K562 (cell line): ENCODE results near the gene COL8A2. TPM values are rescaled to one million over a fixed set of nuclear protein-coding genes. Genes with fewer than 3 reads are reported as not detected.

Source experiments
- ASH1L ChIP-seq: fragments of 450-650 bp; IDR thresholded peaks from 2 replicates; pipeline ENCODE4 v1.6.1; 2018; ENCODE audit warnings: borderline replicate concordance, mild to moderate bottlenecking, low read depth; ENCODE audit not compliant: partially characterized antibody
- CREB1 ChIP-seq, 2 experiments: sonication (generic) in 1 of 2; formaldehyde crosslinking in 1 of 2; IDR thresholded peaks; 2 replicates each; pipeline versions ENCODE4 v1.6.1 to v1.8.0; 2012 to 2022; ENCODE audit warnings: inconsistent platforms in 1 of 2, mild to moderate bottlenecking in 1 of 2, missing genetic modification reagents in 1 of 2, moderate library complexity in 1 of 2
- CSDE1 ChIP-seq, 2 experiments: fragments of 450-650 bp; IDR thresholded peaks; 2 replicates each; pipeline ENCODE4 v1.6.1; 2016; ENCODE audit warnings: mild to moderate bottlenecking in 1 of 2
- CTBP1 ChIP-seq: fragments of 450-650 bp; IDR thresholded peaks from 2 replicates; pipeline ENCODE4 v1.6.1; 2016; ENCODE audit warnings: borderline replicate concordance
- EHMT2 ChIP-seq: fragments of 450-650 bp; IDR thresholded peaks from 2 replicates; pipeline ENCODE4 v1.6.1; 2018; ENCODE audit warnings: antibody characterized with exemption
- MEF2A ChIP-seq: IDR thresholded peaks from 2 replicates; pipeline ENCODE4 v1.6.1; 2011; ENCODE audit warnings: low read depth, mild to moderate bottlenecking, low read length, moderate library complexity; ENCODE audit not compliant: control insufficient read depth
- NEUROD1 ChIP-seq: fragments of 150-350 bp; IDR thresholded peaks from 2 replicates; pipeline ENCODE4 v1.6.1; 2014; ENCODE audit warnings: borderline replicate concordance, low read length, low read depth; ENCODE audit not compliant: partially characterized antibody
- NFIX ChIP-seq: fragments of 250-450 bp; sonication (Bioruptor Pico); IDR thresholded peaks from 2 replicates; pipeline ENCODE4 v1.4.0; 2020; ENCODE audit warnings: low read depth, mild to moderate bottlenecking, moderate library complexity
- RFX5 ChIP-seq: IDR thresholded peaks from 2 replicates; pipeline ENCODE4 v1.6.1; 2011; ENCODE audit warnings: low read depth, mild to moderate bottlenecking, improper control_type of control experiment, low read length
- SNAPC5 ChIP-seq: fragments of 250-450 bp; sonication (Bioruptor Pico); IDR thresholded peaks from 2 replicates; pipeline ENCODE4 v1.8.0; 2021; ENCODE audit warnings: moderate library complexity, mild to moderate bottlenecking, inconsistent platforms
- SP1 ChIP-seq: sonication (generic); formaldehyde crosslinking; IDR thresholded peaks from 2 replicates; pipeline ENCODE4 v1.8.1; 2022; ENCODE audit warnings: mild to moderate bottlenecking, missing genetic modification reagents
- SRSF3 ChIP-seq: fragments of 200-400 bp; formaldehyde crosslinking; IDR thresholded peaks from 2 replicates; pipeline ENCODE4 v1.6.1; 2016; ENCODE audit warnings: mild to moderate bottlenecking, low read length, moderate library complexity; ENCODE audit not compliant: insufficient read depth
- STAG1 ChIP-seq: sonication (generic); formaldehyde crosslinking; IDR thresholded peaks from 2 replicates; pipeline ENCODE4 v1.5.0; 2020; ENCODE audit warnings: missing genetic modification reagents, borderline replicate concordance
- TAF15 ChIP-seq: fragments of 200-400 bp; formaldehyde crosslinking; IDR thresholded peaks from 2 replicates; pipeline ENCODE4 v1.6.1; 2017; ENCODE audit warnings: mild to moderate bottlenecking, low read depth, low read length, moderate library complexity
- ZNF174 ChIP-seq: fragments of 250-450 bp; sonication (Bioruptor Pico); IDR thresholded peaks from 2 replicates; pipeline ENCODE4 v1.4.0; 2020; ENCODE audit warnings: mild to moderate bottlenecking
- ZNF23 ChIP-seq: fragments of 250-450 bp; sonication (Bioruptor Pico); IDR thresholded peaks from 2 replicates; pipeline ENCODE4 v1.4.0; 2020; ENCODE audit warnings: mild to moderate bottlenecking
- ZNF311 ChIP-seq: fragments of 250-450 bp; sonication (Bioruptor Pico); IDR thresholded peaks from 2 replicates; pipeline ENCODE4 v1.4.0; 2020; ENCODE audit warnings: mild to moderate bottlenecking, moderate library complexity
- ZNF76 ChIP-seq: fragments of 250-450 bp; sonication (Bioruptor Pico); IDR thresholded peaks from 2 replicates; pipeline ENCODE4 v1.4.0; 2020; ENCODE audit warnings: mild to moderate bottlenecking, moderate library complexity, borderline replicate concordance
- polyA plus RNA-seq, 8 experiments: library from polyadenylated mRNA; depleted of rRNA in 4 of 8; stranded (reverse) in 5 of 8; unstranded in 3 of 8; fragments of >200 nt; fragmentation: Nextera tagmentation in 2 of 8; fragmentation: Illumina TruSeq in 1 of 8; extraction: Ambion mirVana in 2 of 8; extraction: Trizol in 1 of 8; gene quantifications; 2 replicates each; pipeline versions ENCODE4 v1.2.1 to v1.2.3, GENCODE V29; 2011 to 2014; ENCODE audit warnings: inconsistent platforms in 1 of 8, missing spikeins in 1 of 8
- total RNA-seq, 7 experiments: library from RNA; depleted of rRNA in 6 of 7; stranded (reverse); fragments of >200 nt in 6 of 7; fragmentation: Illumina TruSeq in 2 of 7; extraction: Trizol in 2 of 7; gene quantifications; 2 replicates each; pipeline versions ENCODE4 v1.2.1 to v1.2.3, GENCODE V29; 2011 to 2021; ENCODE audit warnings: low replicate concordance in 1 of 7
- TF ChIP-seq, protein P1 (sequence below): fragments of 450-650 bp; IDR thresholded peaks from 2 replicates; pipeline ENCODE4 v1.6.1; 2018; ENCODE audit warnings: mild to moderate bottlenecking, low read depth; ENCODE audit not compliant: partially characterized antibody
- TF ChIP-seq, protein P2 (sequence below): fragments of 200-400 bp; formaldehyde crosslinking; IDR thresholded peaks from 2 replicates; pipeline ENCODE4 v1.6.1; 2017; ENCODE audit warnings: mild to moderate bottlenecking, low read depth, low read length, moderate library complexity

COL8A2 gene
- total and polyA plus RNA-seq, 9 of the 15 experiments (the other 6 are each of a cell fraction or from before 2014, with no cell fraction given), result 0.03 to 0.14 (median 0.04) TPM; not detected in 5

DNA sequence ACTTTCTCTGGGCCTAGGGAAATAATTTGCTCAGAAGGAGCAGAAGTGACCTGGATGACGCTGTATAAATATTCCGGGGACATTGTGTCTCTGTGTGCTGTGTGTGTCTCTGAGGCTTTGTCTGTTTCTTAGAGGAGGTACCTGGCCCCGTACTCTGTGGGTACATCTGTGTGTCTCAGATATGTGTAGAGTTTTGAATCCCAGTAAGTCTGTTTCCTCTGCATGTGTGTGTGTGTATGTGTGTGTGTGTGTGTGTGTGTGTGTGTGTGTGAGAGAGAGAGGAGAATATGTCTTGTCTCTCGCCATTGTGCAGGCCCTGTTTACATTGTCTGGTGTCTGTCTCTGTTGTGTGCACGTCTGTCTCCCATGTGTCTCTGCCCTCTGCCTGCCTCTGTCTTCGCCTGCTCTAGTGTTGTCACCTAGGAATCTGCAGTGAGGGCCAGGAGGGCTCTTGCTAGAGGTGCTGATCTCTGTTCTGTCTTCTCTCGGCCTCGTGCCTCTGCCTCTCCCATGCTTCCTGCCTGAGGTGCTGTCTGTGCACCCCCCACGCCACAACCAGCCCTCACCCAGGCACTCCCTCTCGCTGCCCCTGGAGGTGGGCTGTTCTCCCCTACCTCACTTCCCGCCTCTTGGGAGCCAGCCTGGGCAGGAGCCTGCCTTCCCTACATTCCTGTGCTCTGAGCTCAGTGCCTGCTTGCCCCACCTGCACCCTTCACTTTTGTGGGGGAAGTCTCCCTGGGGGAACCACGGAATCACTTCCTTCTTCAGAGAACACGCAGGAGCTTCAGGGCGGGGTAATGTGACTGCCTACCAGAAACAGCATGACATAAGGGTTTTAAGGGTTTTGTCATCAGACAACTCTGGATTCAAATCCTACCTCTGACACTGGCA is 36.9 kb upstream of the COL8A2 start (continued):
- TF ChIP-seq ZNF174, result no peak
- TF ChIP-seq MEF2A, result no peak
- TF ChIP-seq ZNF76 (CRISPR knock-in tag), result no peak
- no peak for TF ChIP-seq RFX5
- no peak for TF ChIP-seq NFIX
- no peak for TF ChIP-seq ZNF23 (CRISPR knock-in tag)
- TF ChIP-seq EHMT2, result no peak
- no peak for TF ChIP-seq TAF15
- TF ChIP-seq SRSF3, result no peak
- TF ChIP-seq, protein P1, sequence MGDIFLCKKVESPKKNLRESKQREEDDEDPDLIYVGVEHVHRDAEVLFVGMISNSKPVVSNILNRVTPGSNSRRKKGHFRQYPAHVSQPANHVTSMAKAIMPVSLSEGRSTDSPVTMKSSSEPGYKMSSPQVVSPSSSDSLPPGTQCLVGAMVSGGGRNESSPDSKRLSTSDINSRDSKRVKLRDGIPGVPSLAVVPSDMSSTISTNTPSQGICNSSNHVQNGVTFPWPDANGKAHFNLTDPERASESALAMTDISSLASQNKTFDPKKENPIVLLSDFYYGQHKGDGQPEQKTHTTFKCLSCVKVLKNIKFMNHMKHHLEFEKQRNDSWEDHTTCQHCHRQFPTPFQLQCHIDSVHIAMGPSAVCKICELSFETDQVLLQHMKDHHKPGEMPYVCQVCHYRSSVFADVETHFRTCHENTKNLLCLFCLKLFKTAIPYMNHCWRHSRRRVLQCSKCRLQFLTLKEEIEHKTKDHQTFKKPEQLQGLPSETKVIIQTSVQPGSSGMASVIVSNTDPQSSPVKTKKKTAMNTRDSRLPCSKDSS, result no peak
- TF ChIP-seq SP1, result no peak; the same call in 1 of the 2 replicates
- TF ChIP-seq, protein P2, sequence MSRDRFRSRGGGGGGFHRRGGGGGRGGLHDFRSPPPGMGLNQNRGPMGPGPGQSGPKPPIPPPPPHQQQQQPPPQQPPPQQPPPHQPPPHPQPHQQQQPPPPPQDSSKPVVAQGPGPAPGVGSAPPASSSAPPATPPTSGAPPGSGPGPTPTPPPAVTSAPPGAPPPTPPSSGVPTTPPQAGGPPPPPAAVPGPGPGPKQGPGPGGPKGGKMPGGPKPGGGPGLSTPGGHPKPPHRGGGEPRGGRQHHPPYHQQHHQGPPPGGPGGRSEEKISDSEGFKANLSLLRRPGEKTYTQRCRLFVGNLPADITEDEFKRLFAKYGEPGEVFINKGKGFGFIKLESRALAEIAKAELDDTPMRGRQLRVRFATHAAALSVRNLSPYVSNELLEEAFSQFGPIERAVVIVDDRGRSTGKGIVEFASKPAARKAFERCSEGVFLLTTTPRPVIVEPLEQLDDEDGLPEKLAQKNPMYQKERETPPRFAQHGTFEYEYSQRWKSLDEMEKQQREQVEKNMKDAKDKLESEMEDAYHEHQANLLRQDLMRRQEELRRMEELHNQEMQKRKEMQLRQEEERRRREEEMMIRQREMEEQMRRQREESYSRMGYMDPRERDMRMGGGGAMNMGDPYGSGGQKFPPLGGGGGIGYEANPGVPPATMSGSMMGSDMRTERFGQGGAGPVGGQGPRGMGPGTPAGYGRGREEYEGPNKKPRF, result no peak
- no peak for TF ChIP-seq ASH1L
- TF ChIP-seq STAG1 (CRISPR knock-in tag), result no peak
- no peak for TF ChIP-seq CSDE1 (IDR thresholded peaks at IDR 0.05)
- TF ChIP-seq CTBP1, result no peak
- TF ChIP-seq SNAPC5, result no peak
- TF ChIP-seq ZNF311, result no peak
- TF ChIP-seq CREB1 (IDR thresholded peaks at IDR 0.05), result peak; percentile 66
- peak; percentile 36; the same call in 1 of the 2 replicates for TF ChIP-seq CREB1 (CRISPR knock-in tag; IDR thresholded peaks at IDR 0.05)
- TF ChIP-seq NEUROD1, result no peak
